HCT116 (cell line): ENCODE data around the gene TEKT4. TPM values are rescaled to one million over a fixed set of nuclear protein-coding genes. Genes with fewer than 3 reads are reported as not detected.

Experiments used
- ATAC-seq: fragments of 200-7000 bp; cut with Tn5 transposase; 2 replicates; pipeline ENCODE4 v1.9.1; 2020; ENCODE audit warnings: mild to moderate bottlenecking, moderate library complexity
- BruUV-seq: library from RNA; stranded (reverse); fragments of 400-500 nt; replicated peaks from 2 replicates; lab custom pipeline; 2021; lab: Mats Ljungman, UMichigan
- CTCF ChIA-PET: fragments of 300-600 bp; sonication (Branson Sonifier 250); formaldehyde crosslinking; loops from one replicate; lab custom pipeline; 2021; ENCODE audit warnings: antibody characterized with exemption; lab: Charles Lee
- POLR2A ChIA-PET: fragments of 300-600, 350-600 bp; sonication (Branson Sonifier 250); formaldehyde crosslinking; loops from one replicate; lab custom pipeline; 2021; ENCODE audit warnings: antibody characterized with exemption; lab: Charles Lee
- RAD21 ChIA-PET, 2 experiments: fragments of 300-600 bp; sonication (Branson Sonifier 250); formaldehyde crosslinking; loops; one replicate each; lab custom pipeline; 2023; ENCODE audit warnings: low total read pairs in 2 of 2; ENCODE audit not compliant: uncharacterized antibody in 2 of 2, unreplicated experiment in 2 of 2, low non-redundant PET in 1 of 2; lab: Charles Lee
- DNase-seq: peaks from one replicate; pipeline ENCODE4 v3.0.0-alpha.2; 2010; ENCODE audit warnings: low read depth, low spot score
- H2AFZ ChIP-seq: fragments of 200-600 bp; shearing (Covaris generic), sonication (generic); 2 replicates; pipeline ENCODE4 v1.6.1; 2017; ENCODE audit warnings: low read depth, mixed run types, mixed read lengths, antibody characterized with exemption, low read length; ENCODE audit not compliant: poor library complexity, severe bottlenecking
- H3K27ac ChIP-seq: 2 replicates; pipeline ENCODE4 v1.5.1; 2012; ENCODE audit warnings: low read depth, low read length
- H3K27me3 ChIP-seq: fragments of 200-600 bp; sonication (generic); 2 replicates; pipeline ENCODE4 v1.6.1; 2016; ENCODE audit warnings: mixed run types, low read length, mixed read lengths; ENCODE audit not compliant: insufficient read depth
- H3K36me3 ChIP-seq, 2 experiments: fragments of 200-500 bp in 1 of 2; fragments of 200-600 bp in 1 of 2; sonication (Bioruptor generic) in 1 of 2; sonication (generic) in 1 of 2; 2 replicates each; pipeline versions ENCODE4 v1.5.1 to v1.6.1; 2014 to 2016; ENCODE audit warnings: low read length in 2 of 2, inconsistent platforms in 1 of 2, mixed read lengths in 1 of 2, mixed run types in 1 of 2; ENCODE audit not compliant: insufficient read depth in 2 of 2, control insufficient read depth in 1 of 2
- H3K4me1 ChIP-seq, 2 experiments: fragments of 200-600 bp in 1 of 2; sonication (generic) in 1 of 2; 2 replicates each; pipeline versions ENCODE4 v1.5.1 to v1.6.1; 2012 to 2017; ENCODE audit warnings: low read length in 2 of 2, inconsistent platforms in 1 of 2, mild to moderate bottlenecking in 1 of 2, mixed read lengths in 1 of 2, mixed run types in 1 of 2, moderate library complexity in 1 of 2; ENCODE audit not compliant: insufficient read depth in 2 of 2, control insufficient read depth in 1 of 2
- H3K4me2 ChIP-seq: fragments of 200-600 bp; sonication (generic); 2 replicates; pipeline ENCODE4 v1.6.1; 2017; ENCODE audit warnings: mixed run types, low read length, mixed read lengths
- H3K4me3 ChIP-seq, 2 experiments: fragments of 200-600 bp in 1 of 2; sonication (generic) in 1 of 2; replicated peaks in 1 of 2; 2 replicates each; pipeline ENCODE4 v1.5.1; 2011 to 2016; ENCODE audit warnings: low read length in 2 of 2, control low read depth in 1 of 2, low read depth in 1 of 2, mild to moderate bottlenecking in 1 of 2, mixed read lengths in 1 of 2, mixed run types in 1 of 2
- H3K79me2 ChIP-seq: fragments of 200-600 bp; sonication (generic); 2 replicates; pipeline ENCODE4 v1.6.1; 2017; ENCODE audit warnings: mild to moderate bottlenecking, mixed run types, low read length, moderate library complexity, mixed read lengths; ENCODE audit not compliant: insufficient read depth
- H3K9ac ChIP-seq: fragments of 200-600 bp; sonication (generic); 2 replicates; pipeline ENCODE4 v1.6.1; 2016; ENCODE audit warnings: low read length, mixed read lengths
- H3K9me2 ChIP-seq: fragments of 200-600 bp; sonication (generic), shearing (Covaris generic); 2 replicates; pipeline ENCODE4 v1.6.1; 2017; ENCODE audit warnings: mixed run types, mild to moderate bottlenecking, moderate library complexity; ENCODE audit not compliant: insufficient read depth
- H3K9me3 ChIP-seq, 2 experiments: fragments of 200-500 bp in 1 of 2; fragments of 200-600 bp in 1 of 2; sonication (Bioruptor generic) in 1 of 2; sonication (generic) in 1 of 2; 2 replicates each; pipeline ENCODE4 v1.6.1; 2014 to 2017; ENCODE audit warnings: low read length in 2 of 2, mixed read lengths in 2 of 2, inconsistent platforms in 1 of 2, low read depth in 1 of 2, mild to moderate bottlenecking in 1 of 2, mixed run types in 1 of 2, moderate library complexity in 1 of 2; ENCODE audit not compliant: control insufficient read depth in 1 of 2, insufficient read depth in 1 of 2
- H4K20me1 ChIP-seq: fragments of 200-600 bp; sonication (generic), shearing (Covaris generic); 2 replicates; pipeline ENCODE4 v1.6.1; 2017; ENCODE audit warnings: mixed run types, mild to moderate bottlenecking, moderate library complexity; ENCODE audit not compliant: insufficient read depth
- CTCF ChIP-seq, 3 experiments: fragments of 200-600 bp in 1 of 3; sonication (generic) in 1 of 3; IDR thresholded peaks in 2 of 3; conservative IDR thresholded peaks in 1 of 3; 2 replicates each; pipeline ENCODE4 v1.5.1; 2012 to 2017; ENCODE audit warnings: low read depth in 2 of 3, low read length in 2 of 3, antibody characterized with exemption in 1 of 3, borderline replicate concordance in 1 of 3, control low read depth in 1 of 3, mild to moderate bottlenecking in 1 of 3, mixed read lengths in 1 of 3, mixed run types in 1 of 3, moderate library complexity in 1 of 3; ENCODE audit not compliant: insufficient read depth in 1 of 3
- RAD21 ChIP-seq: IDR thresholded peaks from 2 replicates; pipeline ENCODE4 v1.6.1; 2012; ENCODE audit warnings: low read depth, mild to moderate bottlenecking
- TCF7L2 ChIP-seq: IDR thresholded peaks from 2 replicates; pipeline ENCODE4 v1.7.0; 2011; ENCODE audit warnings: borderline replicate concordance, inconsistent platforms; ENCODE audit not compliant: insufficient read depth, insufficient read length; ENCODE audit errors: extremely low read depth
- YY1 ChIP-seq: IDR thresholded peaks from 2 replicates; pipeline ENCODE4 v1.6.1; 2011; ENCODE audit warnings: low read length, low read depth, moderate library complexity, mild to moderate bottlenecking; ENCODE audit not compliant: insufficient replicate concordance; ENCODE audit errors: extremely low read depth
- ZBTB33 ChIP-seq: IDR thresholded peaks from 2 replicates; pipeline ENCODE4 v1.6.1; 2011; ENCODE audit warnings: mild to moderate bottlenecking, low read length, moderate library complexity; ENCODE audit not compliant: insufficient replicate concordance; ENCODE audit errors: extremely low read depth
- intact Hi-C: fragments of 100-400 bp; cut with micrococcal nuclease; formaldehyde crosslinking; loops from 2 replicates; pipeline ENCODE4 v1.10.0; 2022
- total RNA-seq: library from RNA; stranded (reverse); gene quantifications from one replicate; pipeline ENCODE4 v1.2.1, GENCODE V29; 2021; ENCODE audit not compliant: unreplicated experiment
- TF ChIP-seq, protein P1 (sequence below): IDR thresholded peaks from 2 replicates; pipeline ENCODE4 v1.6.1; 2012; ENCODE audit warnings: low read depth

Gene TEKT4
- total RNA-seq, 1 experiment from 2014 or later = not detected

DNA sequence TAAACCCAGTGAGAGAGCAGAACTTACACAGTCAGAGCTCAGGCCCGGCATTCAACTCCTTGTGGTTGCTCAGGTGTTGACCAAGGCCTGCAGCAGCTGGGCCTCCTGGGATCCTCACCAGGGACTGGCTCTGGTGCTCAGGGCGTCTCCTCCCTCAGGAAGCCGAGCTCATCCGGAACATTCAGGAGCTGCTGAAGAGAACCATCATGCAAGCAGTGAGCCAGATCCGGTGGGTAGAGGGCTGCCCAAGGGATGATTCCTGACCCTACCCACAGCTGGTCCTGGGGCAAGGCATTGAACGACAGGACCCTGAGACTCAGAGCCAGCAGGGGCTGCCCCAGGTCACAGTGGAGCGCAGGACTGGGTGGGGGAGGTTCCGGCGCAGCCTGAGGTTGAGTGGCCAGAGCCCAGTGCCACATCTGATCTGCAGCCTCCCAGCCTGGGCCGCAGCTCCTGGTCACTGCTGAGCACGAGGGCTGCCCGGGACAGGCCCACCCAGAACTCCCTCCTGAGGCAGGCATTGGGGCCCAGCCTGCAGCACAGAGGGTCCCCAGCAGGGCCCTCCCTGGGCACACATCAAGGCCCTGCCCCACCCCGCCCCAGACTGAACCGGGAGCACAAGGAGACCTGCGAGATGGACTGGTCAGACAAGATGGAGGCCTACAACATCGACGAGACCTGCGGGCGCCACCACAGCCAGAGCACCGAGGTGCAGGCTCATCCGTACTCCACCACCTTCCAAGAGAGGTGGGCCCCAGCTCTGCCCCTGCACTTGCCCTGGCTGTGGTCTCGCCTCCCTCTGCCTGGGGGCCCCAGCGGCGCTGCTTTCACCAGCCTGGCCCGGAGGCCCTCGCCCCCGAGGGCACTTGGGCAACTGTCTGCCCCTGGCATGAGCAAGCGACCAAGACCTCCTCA, 2.4 kb downstream of the TEKT4 start (continued):
- TF ChIP-seq, protein P1, sequence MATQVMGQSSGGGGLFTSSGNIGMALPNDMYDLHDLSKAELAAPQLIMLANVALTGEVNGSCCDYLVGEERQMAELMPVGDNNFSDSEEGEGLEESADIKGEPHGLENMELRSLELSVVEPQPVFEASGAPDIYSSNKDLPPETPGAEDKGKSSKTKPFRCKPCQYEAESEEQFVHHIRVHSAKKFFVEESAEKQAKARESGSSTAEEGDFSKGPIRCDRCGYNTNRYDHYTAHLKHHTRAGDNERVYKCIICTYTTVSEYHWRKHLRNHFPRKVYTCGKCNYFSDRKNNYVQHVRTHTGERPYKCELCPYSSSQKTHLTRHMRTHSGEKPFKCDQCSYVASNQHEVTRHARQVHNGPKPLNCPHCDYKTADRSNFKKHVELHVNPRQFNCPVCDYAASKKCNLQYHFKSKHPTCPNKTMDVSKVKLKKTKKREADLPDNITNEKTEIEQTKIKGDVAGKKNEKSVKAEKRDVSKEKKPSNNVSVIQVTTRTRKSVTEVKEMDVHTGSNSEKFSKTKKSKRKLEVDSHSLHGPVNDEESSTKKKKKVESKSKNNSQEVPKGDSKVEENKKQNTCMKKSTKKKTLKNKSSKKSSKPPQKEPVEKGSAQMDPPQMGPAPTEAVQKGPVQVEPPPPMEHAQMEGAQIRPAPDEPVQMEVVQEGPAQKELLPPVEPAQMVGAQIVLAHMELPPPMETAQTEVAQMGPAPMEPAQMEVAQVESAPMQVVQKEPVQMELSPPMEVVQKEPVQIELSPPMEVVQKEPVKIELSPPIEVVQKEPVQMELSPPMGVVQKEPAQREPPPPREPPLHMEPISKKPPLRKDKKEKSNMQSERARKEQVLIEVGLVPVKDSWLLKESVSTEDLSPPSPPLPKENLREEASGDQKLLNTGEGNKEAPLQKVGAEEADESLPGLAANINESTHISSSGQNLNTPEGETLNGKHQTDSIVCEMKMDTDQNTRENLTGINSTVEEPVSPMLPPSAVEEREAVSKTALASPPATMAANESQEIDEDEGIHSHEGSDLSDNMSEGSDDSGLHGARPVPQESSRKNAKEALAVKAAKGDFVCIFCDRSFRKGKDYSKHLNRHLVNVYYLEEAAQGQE = no peak
- TF ChIP-seq, all 23 proteins: peak for 0

GRCh38 chr2:94874277-94874997, 3.2 kb downstream of the TEKT4 start:
- CTCF ChIA-PET = interaction anchor here (1.7 kb wide), 1 partner anchor 82 kb away, joined by 7 read pairs; no protein-coding TSS in a partner anchor

More at GRCh38 chr2:94874277-94874997, 3.2 kb downstream of the TEKT4 start:
- POLR2A ChIA-PET = no interaction called here
- H3K79me2 ChIP-seq = no peaks in the 10 kb centered on the region
- peak overlapping the region; percentile 5 for H2AFZ ChIP-seq
- no peaks in the 10 kb centered on the region for H3K9me2 ChIP-seq
- no peak overlapping the region for H3K4me3 ChIP-seq
- H3K4me1 ChIP-seq = no peaks in the 10 kb centered on the region
- no peaks in the 10 kb centered on the region for H3K27me3 ChIP-seq
- no peak overlapping the region for H3K27ac ChIP-seq
- H4K20me1 ChIP-seq = no peaks in the 10 kb centered on the region
- H3K4me2 ChIP-seq = no peak overlapping the region
- H3K9me3 ChIP-seq = no peaks in the 10 kb centered on the region
- DNase-seq (peak; percentile 24), ATAC-seq (peak; percentile 95)
- intact Hi-C loops = loop anchor here (2.0 to 10.0 kb wide), 2 partner anchors 80 to 240 kb away; no protein-coding TSS in a partner anchor
- RAD21 ChIA-PET = no interaction called here
- H3K36me3 ChIP-seq = no peaks in the 10 kb centered on the region
- no TSS peak for BruUV-seq
- no peak for TF ChIP-seq ZBTB33
- TF ChIP-seq TCF7L2 = no peak
- TF ChIP-seq CTCF (IDR thresholded peaks at IDR 0.05 in 2 of 3, conservative IDR thresholded peaks at IDR 0.05 in 1 of 3; ENCODE audit: borderline replicate concordance in 1 of 3, insufficient read depth in 1 of 3, low read depth in 2 of 3, low read length in 2 of 3) = peak; percentile 99 to 100 (median 100)
- TF ChIP-seq YY1 = peak; percentile 50
- TF ChIP-seq RAD21 = peak; percentile 80
- TF ChIP-seq, all 23 proteins: peak for 3
- H3K9ac ChIP-seq = no peak overlapping the region
